Measurements from ENCODE around the gene ADCY5.
A peak's percentile ranks its signal among the peaks of the same experiment; 100 is the strongest.

The ADCY5 gene

GRCh38 chr3:123448536-123449101 is at the start of gene ADCY5:
TSS of gene ADCY5 (minus strand) at chr3:123449090. CDS start at chr3:123448545, 545 bp downstream.
- POLR2A ChIA-PET, result no interaction called here
- peak within 1 kb of the TSS; percentile 35 for H3K4me3 ChIP-seq (ENCODE audit: low read depth, low read length)

More at GRCh38 chr3:123448536-123449101, at the start of gene ADCY5:
- CTCF ChIA-PET, result interaction anchor here (0.6 to 3.1 kb wide), 9 partner anchors 11 to 107 kb away, joined by 3 to 13 read pairs (median 4); no protein-coding TSS in a partner anchor
- H3K9me3 ChIP-seq (ENCODE audit: control insufficient read depth, insufficient read depth, low read depth, low read length), result no peaks in the 10 kb centered on the region
- TF ChIP-seq ZNF623 (tag by site-specific recombination; IDR thresholded peaks at IDR 0.05) (no peak), ZBTB48 (tag by site-specific recombination; IDR thresholded peaks at IDR 0.05) (0 out of 2 replicates have a peak, but pooled peaks have one; percentile 19), GLIS1 (tag by site-specific recombination; IDR thresholded peaks at IDR 0.05) (peak; percentile 54; the same call in 1 of the 2 replicates), GLIS2 (tag by site-specific recombination; IDR thresholded peaks at IDR 0.05) (peak; percentile 83; the same call in 1 of the 2 replicates), ZNF670 (tag by site-specific recombination; IDR thresholded peaks at IDR 0.05; ENCODE audit: low read depth) (no peak), ZNF335 (tag by site-specific recombination; conservative IDR thresholded peaks at IDR 0.05) (peak; percentile 59), ZNF529 (tag by site-specific recombination; IDR thresholded peaks at IDR 0.05; ENCODE audit: insufficient replicate concordance) (no peak), ZIC2 (tag by site-specific recombination; IDR thresholded peaks at IDR 0.05) (0 out of 2 replicates have a peak, but pooled peaks have one; percentile 10), ZNF398 (tag by site-specific recombination; IDR thresholded peaks at IDR 0.05) (0 out of 2 replicates have a peak, but pooled peaks have one; percentile 32), ZNF777 (tag by site-specific recombination; IDR thresholded peaks at IDR 0.05; ENCODE audit: borderline replicate concordance) (peak; percentile 87; the same call in 1 of the 2 replicates), ZBTB17 (tag by site-specific recombination; IDR thresholded peaks at IDR 0.05) (0 out of 2 replicates have a peak, but pooled peaks have one; percentile 30), ZFHX2 (tag by site-specific recombination; conservative IDR thresholded peaks at IDR 0.05) (peak; percentile 23; the same call in 1 of the 2 replicates), REST (tag by site-specific recombination; IDR thresholded peaks at IDR 0.05) (no peak), ZNF423 (tag by site-specific recombination; IDR thresholded peaks at IDR 0.05) (0 out of 2 replicates have a peak, but pooled peaks have one; percentile 0), ZNF202 (tag by site-specific recombination; IDR thresholded peaks at IDR 0.05; ENCODE audit: borderline replicate concordance) (0 out of 2 replicates have a peak, but pooled peaks have one; percentile 4), ZNF394 (tag by site-specific recombination; IDR thresholded peaks at IDR 0.05; ENCODE audit: borderline replicate concordance) (peak; percentile 77; the same call in 1 of the 2 replicates), ZNF311 (tag by site-specific recombination; IDR thresholded peaks at IDR 0.05; ENCODE audit: borderline replicate concordance) (no peak), ZNF600 (tag by site-specific recombination; IDR thresholded peaks at IDR 0.05) (peak; percentile 24; the same call in 1 of the 2 replicates), ZBTB20 (tag by site-specific recombination; IDR thresholded peaks at IDR 0.05) (peak; percentile 86), PATZ1 (tag by site-specific recombination; IDR thresholded peaks at IDR 0.05) (peak; percentile 48; the same call in 1 of the 2 replicates), ZBTB26 (tag by site-specific recombination; optimal IDR thresholded peaks at IDR 0.05) (peak; percentile 59)
- peak within 1 kb of the TSS; percentile 41; the same call in 1 of the 2 replicates for H3K27ac ChIP-seq (ENCODE audit: extremely low read depth, low read depth, low read length)
- H3K36me3 ChIP-seq (ENCODE audit: control insufficient read depth in 2 of 2, insufficient read depth in 1 of 2, low read length in 2 of 2), result no peaks in the 10 kb centered on the region
- no peaks in the 10 kb centered on the region; the same call in 1 of the 2 replicates for H3K4me1 ChIP-seq (ENCODE audit: control insufficient read depth, insufficient read depth, low read length)
